GM19463 (cell line): ENCODE data around the gene VPS4B.

Source experiments
- ATAC-seq: cut with Tn5 transposase; IDR thresholded peaks from one replicate; pipeline ENCODE4 v1.9.1; 2021; ENCODE audit warnings: mild to moderate bottlenecking, moderate library complexity; ENCODE audit not compliant: unreplicated experiment

The VPS4B gene

GRCh38 chr18:63431180-63431579 is 8.9 kb upstream of the VPS4B start:
- no peak for ATAC-seq

- no peak for ATAC-seq
These were observed 8.2 kb upstream of the VPS4B start for GRCh38 chr18:63430526-63430925.

GRCh38 chr18:63427558-63427957 is 5.3 kb upstream of the VPS4B start:
- no peak for ATAC-seq

GRCh38 chr18:63422864-63423304 is 608 bp upstream of the VPS4B start:
- peak; percentile 22 for ATAC-seq

- no peak for ATAC-seq
These were observed 762 bp downstream of the VPS4B start for GRCh38 chr18:63421514-63421913.

GRCh38 chr18:63412953-63413352 is 9.3 kb downstream of the VPS4B start:
- no peak for ATAC-seq

- no peak for ATAC-seq
These were observed 11.5 kb downstream of the VPS4B start for GRCh38 chr18:63410792-63411191.

- no peak for ATAC-seq
These were observed 13.0 kb downstream of the VPS4B start for GRCh38 chr18:63409301-63409700.

- ATAC-seq: no peak
These were observed 14.5 kb downstream of the VPS4B start for GRCh38 chr18:63407734-63408133.

- ATAC-seq: no peak
These were observed 16.3 kb downstream of the VPS4B start for GRCh38 chr18:63405986-63406385.

GRCh38 chr18:63402246-63403162 is 19.8 kb downstream of the VPS4B start:
- ATAC-seq: no peak

- no peak for ATAC-seq
These were observed 23.0 kb downstream of the VPS4B start for GRCh38 chr18:63399300-63399699.

GRCh38 chr18:63397349-63397748 is 24.9 kb downstream of the VPS4B start:
- no peak for ATAC-seq

- no peak for ATAC-seq
These were observed 26.8 kb downstream of the VPS4B start for GRCh38 chr18:63395503-63395902.

GRCh38 chr18:63394954-63395353 is 27.3 kb downstream of the VPS4B start:
- no peak for ATAC-seq

GRCh38 chr18:63387861-63388260 is 34.4 kb downstream of the VPS4B start:
- no peak for ATAC-seq

GRCh38 chr18:63382843-63383242 is 39.4 kb downstream of the VPS4B start:
- ATAC-seq: no peak

GRCh38 chr18:63379639-63379962 is 42.7 kb downstream of the VPS4B start:
- ATAC-seq: no peak

- no peak for ATAC-seq
These were observed 43.2 kb downstream of the VPS4B start for GRCh38 chr18:63378919-63379638.

- ATAC-seq: no peak
These were observed 44.8 kb downstream of the VPS4B start for GRCh38 chr18:63377275-63377980.

GRCh38 chr18:63376538-63376937 is 45.7 kb downstream of the VPS4B start:
- ATAC-seq: no peak

- ATAC-seq: no peak
These were observed 47.7 kb downstream of the VPS4B start for GRCh38 chr18:63374540-63374939.
